Measurements from ENCODE around the gene CLEC4G. TPM values are rescaled to one million over a fixed set of nuclear protein-coding genes. Genes with fewer than 3 reads are reported as not detected.

Gene CLEC4G
- total and polyA plus RNA-seq, 9 of the 15 experiments (the other 6 are each of a cell fraction or from before 2014, with no cell fraction given) = not detected

GRCh38 chr19:7701654-7702457 is 30.1 kb downstream of the CLEC4G start, which contains the start of gene FCER2:
TSS of gene FCER2 (minus strand) at chr19:7702131. CDS start at chr19:7699760, 2,371 bp downstream.
- intact Hi-C loops (cut with micrococcal nuclease) = no loop called here
- Histone ChIP-seq H3K9me1 (ENCODE audit: control insufficient read depth, insufficient read depth, low read length) (no peaks in the 10 kb centered on the region), H4K20me1 (replicated peaks; ENCODE audit: control insufficient read depth, insufficient read depth, low read length) (peaks cover 4% of the 10 kb centered on the region; the same call in 1 of the 2 replicates), H3K79me2 (ENCODE audit: control insufficient read depth, insufficient read depth, low read length) (no peaks in the 10 kb centered on the region), H3K27me3 (ENCODE audit: control insufficient read depth in 2 of 2, insufficient read depth in 2 of 2, low read length in 2 of 2) (peaks cover 9 to 57% of the 10 kb centered on the region in 2 experiments; a peak in 4 of 5 replicates), H3K9me3 (replicated peaks; ENCODE audit: control insufficient read depth, insufficient read depth, low read depth, low read length) (no peaks in the 10 kb centered on the region), H3K4me3 (no peak within 1 kb of the TSS), H3K36me3 (ENCODE audit: control insufficient read depth, insufficient read depth, low read length) (no peaks in the 10 kb centered on the region), H3K4me2 (ENCODE audit: insufficient read depth, low read length) (no peak within 1 kb of the TSS), H3K9ac (ENCODE audit: insufficient read depth in 1 of 2, low read depth in 2 of 2, low read length in 2 of 2) (no peak within 1 kb of the TSS), H3K4me1 (replicated peaks in 1 of 2; ENCODE audit: control insufficient read depth in 2 of 2, insufficient read depth in 2 of 2, low read length in 2 of 2) (peaks cover 2 to 8% of the 10 kb centered on the region in 2 experiments; a peak in 4 of 5 replicates), H2AFZ (ENCODE audit: low read depth, low read length) (no peak within 1 kb of the TSS), H3K27ac (ENCODE audit: extremely low read depth, low read depth, low read length) (no peak within 1 kb of the TSS)
- ChIA-PET CTCF (ENCODE audit: low intra/inter-chr PET ratio) (no interaction called here), POLR2A (interaction anchor here (0.7 to 0.8 kb wide), 2 partner anchors 94 to 218 kb away, joined by 3 read pairs; no protein-coding TSS in a partner anchor)
- no peak for ATAC-seq
- 3% methylated on average over 16 of the region's 20 CpGs for WGBS (ENCODE audit: insufficient coverage, low coverage, missing lambda C conversion rate)
- TF ChIP-seq TCFL5 (CRISPR knock-in tag; conservative IDR thresholded peaks at IDR 0.05) (no peak), MCM7 (IDR thresholded peaks at IDR 0.05) (no peak), CBX8 (IDR thresholded peaks at IDR 0.05; ENCODE audit: borderline replicate concordance, extremely low read depth, low read depth, low read length, poor library complexity, severe bottlenecking) (no peak), PHTF2 (CRISPR knock-in tag; IDR thresholded peaks at IDR 0.05) (no peak), ZFP30 (CRISPR knock-in tag; IDR thresholded peaks at IDR 0.05; ENCODE audit: borderline replicate concordance) (no peak), ZFP36 (IDR thresholded peaks at IDR 0.05; ENCODE audit: low read depth, low read length, partially characterized antibody) (peak; percentile 60), RBM25 (IDR thresholded peaks at IDR 0.05; ENCODE audit: low read depth, low read length, severe bottlenecking) (peak; percentile 26), GTF2B (IDR thresholded peaks at IDR 0.05; ENCODE audit: extremely low read depth, insufficient read length) (no peak), ZNF124 (CRISPR knock-in tag; IDR thresholded peaks at IDR 0.05) (no peak), BCOR (IDR thresholded peaks at IDR 0.05) (peak; percentile 35; the same call in 1 of the 2 replicates), KLF16 (IDR thresholded peaks at IDR 0.05) (no peak)
- in situ Hi-C loops (cut with MboI) = no loop called here
- BruUV-seq (replicated peaks) = no TSS peak
- no peak for FAIRE-seq
- no peak for DNase-seq (ENCODE audit: extremely low read depth in 1 of 4, low spot score in 3 of 4)
